NCI-H345 treated with DMSO at 0.1 percent for 48 hours (cell line): ENCODE results near the gene OR7A5.
"Not testable (repeated sequence)": the region's sequence is repeated elsewhere in the genome, so short reads cannot be mapped to it uniquely, and the experiment has no call there.

Experiments
- DNase-seq: peaks from one replicate; lab custom pipeline; 2025; ENCODE audit not compliant: unreplicated experiment; lab: John Stamatoyannopoulos, UW

Gene OR7A5

DNA sequence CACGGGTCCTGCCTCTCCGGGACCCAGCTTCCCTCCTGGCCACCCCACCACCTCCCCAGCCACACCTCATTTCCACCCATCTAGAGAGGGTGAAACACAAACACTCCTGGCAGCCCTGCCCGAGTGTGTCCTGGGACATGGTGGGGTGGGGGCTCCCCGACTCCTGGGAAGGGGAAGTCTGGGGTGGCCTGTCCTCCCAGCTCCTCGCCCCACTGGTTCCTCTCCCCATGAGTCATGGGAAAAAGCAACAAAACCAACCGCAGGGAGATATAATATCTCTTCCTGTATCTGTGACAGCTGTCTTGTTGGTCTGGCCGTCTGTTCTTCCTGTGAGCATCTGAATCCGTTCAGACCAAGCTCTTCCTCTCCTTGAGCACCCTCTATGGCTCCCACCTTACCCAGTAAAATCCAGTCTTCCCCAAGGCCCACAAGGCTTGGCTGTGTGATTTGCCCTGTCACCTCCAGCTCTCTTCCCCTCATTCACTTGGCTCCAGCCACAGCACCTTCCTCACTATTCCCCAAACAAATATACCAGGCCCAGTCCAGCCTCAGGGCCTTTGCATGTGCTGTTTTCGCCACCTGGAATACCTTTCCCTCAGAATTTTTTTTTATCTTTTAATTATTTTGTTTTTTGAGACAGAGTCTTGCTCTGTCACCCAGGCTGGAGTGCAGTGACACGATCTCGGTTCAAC is 49.7 kb downstream of the OR7A5 start:
- not testable (repeated sequence) for DNase-seq

GRCh38 chr19:14784730-14785101 is 50.3 kb downstream of the OR7A5 start:
- DNase-seq: not testable (repeated sequence)

DNA sequence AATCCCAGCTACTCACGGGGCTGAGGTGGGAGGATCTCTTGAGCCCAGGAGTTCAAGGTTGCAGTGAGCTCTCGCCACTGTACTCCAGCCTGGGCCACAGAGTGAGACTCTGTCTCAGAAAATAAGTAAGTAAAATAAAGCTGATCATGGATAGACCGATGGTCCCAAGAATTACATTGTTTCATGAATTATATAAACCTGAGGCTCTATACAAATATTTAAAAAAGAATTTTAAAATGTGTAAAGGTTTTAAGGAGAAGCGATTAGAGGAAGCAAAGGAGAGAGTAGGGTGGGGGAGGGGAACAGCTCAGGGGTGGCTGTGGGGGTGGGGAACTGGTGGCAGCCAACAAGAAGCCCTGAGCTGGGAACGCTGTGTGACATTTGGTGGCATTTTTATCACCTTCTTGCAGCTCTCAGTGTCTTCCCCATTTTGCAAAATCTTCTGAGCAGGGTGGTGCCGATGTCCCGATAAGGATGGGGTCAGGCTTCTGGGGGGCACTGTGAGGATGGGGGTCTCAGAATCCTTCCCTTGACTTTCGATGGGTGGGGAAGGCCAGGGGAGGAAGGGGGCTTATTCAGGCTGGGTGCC is 51.5 kb downstream of the OR7A5 start:
- DNase-seq: not testable (repeated sequence)

- DNase-seq: no peak
Observed at GRCh38 chr19:14782626-14783409, 52.2 kb downstream of the OR7A5 start.

DNA sequence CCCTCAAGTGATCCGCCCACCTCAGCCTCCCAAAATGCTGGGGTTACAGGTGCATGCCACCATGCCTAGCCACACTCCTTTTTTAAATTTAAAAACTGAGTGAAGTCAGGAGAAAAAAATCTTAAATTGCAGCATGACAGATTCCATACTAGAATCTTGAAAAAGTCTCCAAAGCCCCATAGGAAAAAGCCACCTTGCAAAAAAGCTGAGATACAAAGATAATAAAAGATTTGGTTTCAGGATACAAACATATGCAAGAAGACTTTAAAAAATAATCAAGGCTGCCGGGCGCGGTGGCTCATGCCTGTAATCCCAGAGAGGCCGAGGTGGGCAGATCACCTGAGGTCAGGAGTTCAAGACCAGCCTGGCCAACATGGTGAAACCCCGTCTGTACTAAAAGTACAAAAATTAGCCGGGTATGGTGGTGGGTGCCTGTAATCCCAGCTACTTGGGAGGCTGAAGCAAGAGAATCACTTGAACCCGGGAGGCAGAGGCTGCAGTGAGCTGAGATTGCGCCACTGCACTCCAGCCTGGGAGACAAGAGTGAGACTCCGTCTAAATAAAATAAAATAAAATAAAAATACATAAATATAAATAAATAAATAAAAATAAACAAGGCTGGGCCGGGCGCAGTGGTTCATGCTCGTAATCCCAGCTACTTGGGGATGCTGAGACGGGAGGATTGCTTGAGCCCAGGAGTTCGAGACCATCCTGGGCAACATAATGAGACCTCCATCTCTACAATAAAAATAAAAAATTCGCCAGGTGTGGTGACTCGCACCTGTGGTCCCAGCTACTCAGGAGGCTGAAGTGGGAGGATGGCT is 53.1 kb downstream of the OR7A5 start:
- not testable (repeated sequence) for DNase-seq

DNA sequence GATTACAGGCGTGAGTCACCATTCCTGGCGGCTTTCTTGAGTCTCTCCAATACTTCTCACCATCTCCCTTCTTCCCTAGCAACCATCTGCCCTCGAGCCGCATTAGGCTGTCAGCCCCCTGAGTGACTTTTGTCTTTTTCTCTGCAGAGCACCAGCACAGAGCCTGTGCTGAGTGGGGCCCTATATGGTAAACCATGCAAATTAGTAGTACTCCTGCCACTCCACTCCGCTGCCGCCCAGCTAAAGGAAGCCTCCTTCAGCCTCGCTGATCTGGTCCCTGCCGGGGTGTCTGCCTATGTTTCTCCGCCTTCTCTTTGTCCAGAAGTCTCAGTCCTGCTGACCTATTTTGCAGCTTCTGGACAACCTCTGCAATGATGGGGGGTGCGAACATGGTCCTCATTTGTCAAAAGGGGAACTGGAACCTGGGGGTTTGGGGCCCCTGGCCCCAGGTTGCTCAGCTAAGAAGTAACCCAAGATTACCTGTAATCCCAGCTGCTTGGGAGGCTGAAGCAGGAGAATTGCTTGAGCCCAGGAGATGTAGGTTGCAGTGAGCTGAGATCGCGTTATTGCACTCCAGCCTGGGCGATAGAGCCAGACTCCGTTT is 54.3 kb downstream of the OR7A5 start:
- DNase-seq: not testable (repeated sequence)

DNA sequence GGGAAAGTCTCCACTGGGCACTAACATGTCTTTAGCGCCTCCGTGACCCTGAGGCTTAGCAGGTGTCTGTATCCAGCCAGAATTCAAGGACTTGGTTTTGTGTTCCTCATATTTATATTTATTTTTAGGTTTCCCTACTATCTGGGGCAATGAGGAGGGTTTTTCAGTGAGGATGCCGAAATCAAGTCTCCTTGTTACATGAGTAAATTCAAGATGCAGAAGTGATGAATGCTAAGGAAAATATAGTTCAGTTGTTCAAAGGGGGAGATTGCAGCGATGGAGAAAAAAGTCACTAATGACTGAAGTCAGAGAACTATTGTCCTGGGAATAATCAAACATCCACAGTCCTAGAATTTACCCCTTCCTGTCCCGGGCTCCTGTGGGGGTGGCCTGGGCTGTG is 55.8 kb downstream of the OR7A5 start:
- no peak for DNase-seq

- not testable (repeated sequence) for DNase-seq
Observed at GRCh38 chr19:14778110-14778845, 56.7 kb downstream of the OR7A5 start, which contains the start of gene ADGRE2. TSS of gene ADGRE2 (minus strand) at chr19:14778560. CDS start at chr19:14776756, 1,804 bp downstream.

GRCh38 chr19:14777645-14778044 is 57.3 kb downstream of the OR7A5 start:
- not testable (repeated sequence) for DNase-seq
